IPS-18a (cell line): ENCODE data around the gene HDAC4.

Experiments
- H3K27ac ChIP-seq: one replicate; pipeline ENCODE4 v1.5.1; 2013; ENCODE audit warnings: low read length
- H3K27me3 ChIP-seq: one replicate; pipeline ENCODE4 v1.6.1; 2013; ENCODE audit warnings: mild to moderate bottlenecking, low read length; ENCODE audit not compliant: control insufficient read depth, insufficient read depth
- H3K36me3 ChIP-seq: one replicate; pipeline ENCODE4 v1.6.1; 2013; ENCODE audit warnings: low read depth, low read length; ENCODE audit not compliant: control insufficient read depth
- H3K4me1 ChIP-seq: one replicate; pipeline ENCODE4 v1.6.1; 2013; ENCODE audit warnings: low read depth, low read length; ENCODE audit not compliant: control insufficient read depth
- H3K4me3 ChIP-seq: one replicate; pipeline ENCODE4 v1.5.1; 2013; ENCODE audit warnings: low read length
- H3K9ac ChIP-seq: one replicate; pipeline ENCODE4 v1.6.1; 2013; ENCODE audit warnings: mild to moderate bottlenecking, low read length, moderate library complexity
- H3K9me3 ChIP-seq: one replicate; pipeline ENCODE4 v1.6.1; 2013; ENCODE audit warnings: low read depth, low read length; ENCODE audit not compliant: control insufficient read depth

HDAC4 gene

GRCh38 chr2:239152239-239152915 lies 248.4 kb downstream of the HDAC4 start:
- H3K36me3 ChIP-seq, result peaks cover 11% of the 10 kb centered on the region
- H3K9me3 ChIP-seq, result no peaks in the 10 kb centered on the region
- no peak overlapping the region for H3K27ac ChIP-seq
- H3K4me3 ChIP-seq, result no peak overlapping the region
- H3K9ac ChIP-seq, result no peak overlapping the region
- H3K27me3 ChIP-seq, result no peaks in the 10 kb centered on the region
- H3K4me1 ChIP-seq, result no peaks in the 10 kb centered on the region

- no peaks in the 10 kb centered on the region for H3K4me1 ChIP-seq
- H3K27ac ChIP-seq, result no peak overlapping the region
- H3K9ac ChIP-seq, result no peak overlapping the region
- H3K36me3 ChIP-seq, result peaks cover 9% of the 10 kb centered on the region
- H3K27me3 ChIP-seq, result no peaks in the 10 kb centered on the region
- H3K4me3 ChIP-seq, result no peak overlapping the region
- H3K9me3 ChIP-seq, result no peaks in the 10 kb centered on the region
These were observed 249.4 kb downstream of the HDAC4 start for GRCh38 chr2:239151201-239152131.

GRCh38 chr2:239150125-239151011 lies 250.5 kb downstream of the HDAC4 start:
- H3K9me3 ChIP-seq, result no peaks in the 10 kb centered on the region
- H3K4me3 ChIP-seq, result no peak overlapping the region
- no peaks in the 10 kb centered on the region for H3K36me3 ChIP-seq
- no peaks in the 10 kb centered on the region for H3K4me1 ChIP-seq
- H3K9ac ChIP-seq, result no peak overlapping the region
- no peak overlapping the region for H3K27ac ChIP-seq
- no peaks in the 10 kb centered on the region for H3K27me3 ChIP-seq

GRCh38 chr2:239149501-239149900 lies 251.3 kb downstream of the HDAC4 start:
- no peak overlapping the region for H3K4me3 ChIP-seq

DNA sequence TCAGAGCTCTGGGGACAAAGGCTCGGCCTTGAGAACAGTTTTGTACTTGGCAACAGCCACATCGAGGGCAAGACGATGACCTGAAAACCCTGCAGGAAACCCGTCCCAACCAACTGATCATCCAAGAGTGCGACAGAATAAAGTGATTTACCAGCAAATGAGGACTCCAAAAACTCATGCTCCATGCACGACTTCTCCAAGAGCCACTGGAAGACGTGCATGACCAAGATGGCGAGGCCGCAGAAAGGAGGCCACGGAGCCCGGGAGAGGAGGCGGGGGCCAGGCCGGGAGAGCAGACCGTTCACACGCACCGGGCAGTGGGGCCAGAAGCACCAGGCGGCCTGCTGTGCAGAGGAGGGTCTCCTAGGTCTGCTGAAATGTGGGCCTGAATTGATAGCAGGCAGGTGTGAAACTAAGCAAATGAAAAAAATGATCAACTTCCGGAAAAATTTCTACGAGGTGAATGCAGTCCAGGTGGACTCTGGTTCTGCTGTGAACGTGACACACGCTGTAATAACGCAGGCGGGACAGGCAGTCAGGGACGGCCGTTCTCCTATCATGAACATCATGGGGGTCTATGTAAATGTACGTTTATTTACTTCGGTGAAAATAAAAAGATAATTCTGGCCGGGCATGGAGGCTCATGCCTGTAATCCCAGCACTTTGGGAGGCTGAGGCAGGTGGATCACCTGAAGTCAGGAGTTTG lies 252.2 kb downstream of the HDAC4 start:
- no peak overlapping the region for H3K4me3 ChIP-seq
- H3K9ac ChIP-seq, result no peak overlapping the region
- H3K4me1 ChIP-seq, result no peaks in the 10 kb centered on the region
- no peaks in the 10 kb centered on the region for H3K9me3 ChIP-seq
- no peak overlapping the region for H3K27ac ChIP-seq
- H3K36me3 ChIP-seq, result peaks cover 1% of the 10 kb centered on the region
- H3K27me3 ChIP-seq, result no peaks in the 10 kb centered on the region

More at GRCh38 chr2:239149501-239149900, 251.3 kb downstream of the HDAC4 start:
- Histone ChIP-seq H3K27me3 (no peaks in the 10 kb centered on the region), H3K9me3 (no peaks in the 10 kb centered on the region), H3K4me1 (no peaks in the 10 kb centered on the region), H3K27ac (no peak overlapping the region), H3K9ac (no peak overlapping the region), H3K36me3 (no peaks in the 10 kb centered on the region)

DNA sequence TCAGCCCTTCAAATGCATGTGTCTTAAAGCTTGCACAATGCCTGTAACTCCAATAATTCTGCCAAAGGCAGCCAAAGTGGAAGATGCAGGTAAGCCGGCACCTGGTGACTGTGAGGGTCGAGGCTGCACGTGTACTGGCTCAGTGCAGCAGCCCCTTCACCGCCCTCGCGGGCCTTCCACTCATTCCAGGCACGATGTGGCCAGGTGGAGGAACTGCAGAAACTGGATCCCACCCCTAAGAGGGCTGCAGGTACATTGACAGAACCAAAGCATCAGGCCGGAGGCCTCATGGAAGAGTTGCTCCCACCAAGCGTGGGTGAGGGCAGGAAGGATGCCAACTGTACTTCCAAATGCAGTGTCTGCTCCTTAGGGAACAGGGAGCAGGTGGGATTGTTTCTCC lies 253.4 kb downstream of the HDAC4 start:
- Histone ChIP-seq H3K27me3 (no peaks in the 10 kb centered on the region), H3K27ac (no peak overlapping the region), H3K36me3 (peaks cover 5% of the 10 kb centered on the region), H3K4me3 (no peak overlapping the region), H3K4me1 (no peaks in the 10 kb centered on the region), H3K9ac (no peak overlapping the region), H3K9me3 (no peaks in the 10 kb centered on the region)

DNA sequence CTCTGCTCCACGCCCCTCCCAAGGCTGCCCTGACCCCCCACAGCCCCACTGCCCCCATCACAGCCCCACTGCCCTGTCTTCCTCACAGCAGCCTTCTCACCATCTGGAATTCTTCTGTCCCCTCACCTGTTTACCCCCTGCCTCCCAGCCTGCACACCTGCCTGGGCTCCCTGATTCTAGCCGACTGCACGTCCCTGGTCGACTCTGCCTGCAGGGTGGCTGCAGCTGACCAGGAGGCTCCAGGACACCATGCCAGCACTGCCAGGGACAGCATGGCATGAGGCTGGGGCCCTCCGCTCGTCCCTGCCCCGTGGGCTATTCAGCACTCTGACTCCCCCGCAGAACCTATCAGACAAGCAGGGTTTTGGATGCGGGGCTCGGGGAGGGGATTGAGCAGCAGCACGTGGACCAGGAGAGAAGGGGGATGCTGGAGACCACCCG lies 254.1 kb downstream of the HDAC4 start:
- H3K4me1 ChIP-seq, result no peaks in the 10 kb centered on the region
- H3K9ac ChIP-seq, result no peak overlapping the region
- no peaks in the 10 kb centered on the region for H3K9me3 ChIP-seq
- H3K36me3 ChIP-seq, result peaks cover 5% of the 10 kb centered on the region
- no peaks in the 10 kb centered on the region for H3K27me3 ChIP-seq
- H3K4me3 ChIP-seq, result no peak overlapping the region
- H3K27ac ChIP-seq, result no peak overlapping the region

GRCh38 chr2:239146011-239146641 lies 254.7 kb downstream of the HDAC4 start:
- no peak overlapping the region for H3K27ac ChIP-seq
- no peak overlapping the region for H3K9ac ChIP-seq
- no peaks in the 10 kb centered on the region for H3K27me3 ChIP-seq
- H3K4me1 ChIP-seq, result no peaks in the 10 kb centered on the region
- H3K9me3 ChIP-seq, result no peaks in the 10 kb centered on the region
- peaks cover 5% of the 10 kb centered on the region for H3K36me3 ChIP-seq
- no peak overlapping the region for H3K4me3 ChIP-seq

- Histone ChIP-seq H3K9ac (no peak overlapping the region), H3K27me3 (no peaks in the 10 kb centered on the region), H3K27ac (no peak overlapping the region), H3K36me3 (peaks cover 5% of the 10 kb centered on the region), H3K4me1 (no peaks in the 10 kb centered on the region), H3K4me3 (no peak overlapping the region), H3K9me3 (no peaks in the 10 kb centered on the region)
These were observed 255.2 kb downstream of the HDAC4 start for GRCh38 chr2:239145601-239146000.

GRCh38 chr2:239145106-239145505 lies 255.7 kb downstream of the HDAC4 start:
- H3K9me3 ChIP-seq, result no peaks in the 10 kb centered on the region
- peaks cover 5% of the 10 kb centered on the region for H3K36me3 ChIP-seq
- no peaks in the 10 kb centered on the region for H3K4me1 ChIP-seq

More at GRCh38 chr2:239145106-239145505, 255.7 kb downstream of the HDAC4 start:
- no peak overlapping the region for H3K27ac ChIP-seq
- no peak overlapping the region for H3K4me3 ChIP-seq
- H3K9ac ChIP-seq, result no peak overlapping the region
- no peaks in the 10 kb centered on the region for H3K27me3 ChIP-seq
